HG03558 (cell line): ENCODE measurements around the gene RRAGC.
A peak's percentile ranks its signal among the peaks of the same experiment; 100 is the strongest.

ENCODE experiments used
- ATAC-seq: cut with Tn5 transposase; IDR thresholded peaks from one replicate; pipeline ENCODE4 v1.9.1; 2021; ENCODE audit warnings: moderate number of reproducible peaks; ENCODE audit not compliant: unreplicated experiment; ENCODE audit errors: extremely low read depth

Gene RRAGC, protein sequence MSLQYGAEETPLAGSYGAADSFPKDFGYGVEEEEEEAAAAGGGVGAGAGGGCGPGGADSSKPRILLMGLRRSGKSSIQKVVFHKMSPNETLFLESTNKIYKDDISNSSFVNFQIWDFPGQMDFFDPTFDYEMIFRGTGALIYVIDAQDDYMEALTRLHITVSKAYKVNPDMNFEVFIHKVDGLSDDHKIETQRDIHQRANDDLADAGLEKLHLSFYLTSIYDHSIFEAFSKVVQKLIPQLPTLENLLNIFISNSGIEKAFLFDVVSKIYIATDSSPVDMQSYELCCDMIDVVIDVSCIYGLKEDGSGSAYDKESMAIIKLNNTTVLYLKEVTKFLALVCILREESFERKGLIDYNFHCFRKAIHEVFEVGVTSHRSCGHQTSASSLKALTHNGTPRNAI

DNA sequence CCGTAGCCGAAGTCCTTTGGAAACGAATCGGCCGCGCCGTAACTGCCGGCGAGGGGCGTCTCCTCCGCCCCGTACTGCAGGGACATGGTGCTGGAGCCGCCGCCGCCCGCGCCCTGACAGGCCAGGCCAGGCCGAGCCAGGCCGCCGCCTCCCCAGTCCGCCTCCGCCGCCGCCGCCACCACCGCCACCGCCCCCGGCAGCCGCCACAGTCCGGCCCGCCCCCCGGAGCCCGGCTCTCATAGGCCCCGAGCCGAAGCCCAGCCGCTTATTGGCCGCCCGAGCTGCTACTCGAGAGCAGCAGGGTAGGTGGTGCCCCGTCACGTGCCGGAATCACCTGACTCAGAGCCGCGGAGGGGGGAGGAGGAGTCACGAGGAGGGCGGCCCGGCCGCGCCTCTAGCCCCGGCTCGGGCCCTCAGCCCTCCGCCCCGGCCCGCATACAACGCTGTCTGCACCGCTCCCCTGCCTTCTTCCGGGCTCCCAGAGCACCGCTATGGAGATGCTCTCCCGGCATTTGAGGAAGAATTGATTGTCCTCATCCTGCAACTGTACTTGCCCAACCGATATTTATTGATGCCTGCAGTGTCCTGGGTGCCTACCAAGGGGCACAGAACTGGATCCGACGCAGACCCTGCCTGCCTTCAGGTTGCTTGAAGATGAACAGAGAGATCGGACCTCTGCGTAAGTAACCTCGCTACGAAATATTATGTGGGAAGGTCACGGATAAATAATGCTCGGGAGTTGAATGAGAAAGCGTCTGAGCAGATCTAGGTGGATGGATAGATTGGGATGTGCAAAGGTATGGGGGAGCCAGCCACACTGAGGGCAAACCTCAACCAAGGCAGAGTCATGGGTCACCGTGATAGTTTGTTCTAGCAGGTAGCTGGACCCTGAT, at the start of gene RRAGC:
RRAGC (minus strand) TSS at position 212 of the 893 bp plus-strand sequence; CDS start at position 86, 126 bp downstream.
- peak; percentile 71 for ATAC-seq

DNA sequence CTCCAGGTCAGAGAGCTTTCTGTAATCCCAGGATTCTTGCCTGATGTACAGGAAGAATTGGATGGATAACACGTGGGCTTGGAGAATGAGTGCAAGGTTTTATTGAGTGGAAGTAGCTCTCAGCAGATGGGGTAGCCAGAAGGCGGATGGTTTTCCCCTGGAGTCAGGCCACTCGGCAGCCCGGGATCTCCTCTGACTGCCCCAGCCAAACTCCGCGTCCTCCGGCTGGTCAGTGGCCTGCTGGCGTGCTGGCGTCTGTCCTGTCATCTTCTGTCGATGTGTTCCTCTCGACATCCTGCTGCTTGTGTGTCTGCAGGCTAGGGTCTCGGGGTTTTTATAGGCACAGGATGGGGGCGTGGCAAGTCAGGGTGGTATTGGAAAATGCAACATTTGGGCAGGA, 49.2 kb upstream of the RRAGC start:
- no peak for ATAC-seq

DNA sequence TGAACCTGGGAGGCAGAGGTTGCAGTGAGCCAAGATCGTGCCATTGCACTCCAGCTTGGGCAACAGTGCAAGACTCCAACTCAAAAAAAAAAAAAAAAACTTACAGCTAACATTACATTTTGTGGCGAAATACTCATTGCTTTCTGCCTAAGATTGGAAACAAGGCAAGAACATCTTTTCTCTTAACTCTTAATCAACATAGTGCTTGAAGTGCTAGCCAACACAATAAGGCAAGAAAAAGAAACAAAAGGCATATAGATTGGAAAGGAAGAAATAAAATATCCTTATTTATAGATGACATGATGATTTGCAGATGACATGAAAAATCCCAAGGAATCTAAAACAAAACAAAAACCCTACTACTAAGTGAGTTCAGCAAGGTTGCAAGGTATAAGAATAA, 46.4 kb upstream of the RRAGC start:
- no peak for ATAC-seq

DNA sequence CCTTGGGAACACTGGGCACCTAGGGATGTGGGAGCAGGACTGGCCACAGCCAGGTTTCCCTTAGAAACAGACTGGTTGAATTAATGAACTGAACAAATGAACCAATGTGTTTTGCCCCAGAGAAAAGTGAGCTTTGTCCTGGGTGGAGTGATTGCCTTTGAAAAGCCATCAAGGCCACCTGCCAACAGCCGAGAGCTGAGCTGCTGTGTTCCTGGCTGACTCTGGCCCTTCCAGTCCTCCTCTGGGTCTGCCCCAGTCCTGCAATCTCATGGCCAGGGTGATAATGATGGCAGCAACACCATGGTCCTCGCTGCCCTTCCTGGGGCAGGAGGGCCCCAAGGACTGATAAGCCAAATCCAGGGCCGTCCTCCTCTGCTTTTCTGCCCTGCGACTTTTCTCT, 40.0 kb upstream of the RRAGC start:
- no peak for ATAC-seq

DNA sequence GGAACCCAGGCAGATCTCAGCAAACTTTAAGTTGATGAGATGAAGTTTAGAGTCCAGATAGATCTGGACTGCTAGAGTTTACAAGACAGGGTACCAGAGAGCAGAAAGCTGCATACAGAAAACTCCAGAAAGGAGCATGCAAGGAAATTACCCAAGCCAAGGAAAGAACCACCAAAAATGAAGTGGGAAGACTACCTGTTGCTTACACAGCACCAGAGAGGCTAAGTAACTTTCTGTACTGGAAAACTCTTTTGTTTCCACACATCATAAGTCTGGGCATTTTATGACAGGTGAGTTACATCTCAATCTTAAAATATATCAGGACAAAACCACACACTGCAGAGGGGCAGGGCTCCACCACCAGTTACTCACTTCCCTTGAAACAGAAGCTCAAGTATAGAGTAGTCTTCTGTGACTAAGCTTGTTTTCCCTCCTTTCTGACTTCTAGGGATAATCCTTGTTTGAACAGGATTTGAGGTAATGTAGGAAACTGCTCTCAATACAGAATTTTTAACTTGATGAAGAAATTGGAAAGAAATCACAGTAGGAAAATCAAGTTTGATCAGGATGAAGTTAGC, 39.2 kb upstream of the RRAGC start:
- no peak for ATAC-seq

DNA sequence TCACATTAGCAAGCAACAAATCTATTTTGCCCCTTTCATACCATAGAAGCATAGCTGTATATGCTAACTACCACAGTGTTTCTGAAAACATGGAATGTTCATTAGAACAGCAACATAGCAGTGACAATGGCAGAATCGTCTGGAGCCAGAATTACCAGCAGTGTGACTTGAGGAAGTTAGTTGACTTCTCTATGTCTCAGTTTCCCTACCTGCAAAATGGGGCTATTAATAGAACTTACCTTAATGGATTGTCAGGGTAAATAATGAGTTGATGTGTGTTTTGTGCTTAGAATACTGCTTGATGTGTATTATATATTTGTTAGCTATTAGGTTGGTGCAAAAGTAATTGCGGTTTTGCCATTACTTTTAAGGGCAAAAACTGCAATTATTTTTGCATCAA, 36.6 kb upstream of the RRAGC start:
- ATAC-seq, result no peak

DNA sequence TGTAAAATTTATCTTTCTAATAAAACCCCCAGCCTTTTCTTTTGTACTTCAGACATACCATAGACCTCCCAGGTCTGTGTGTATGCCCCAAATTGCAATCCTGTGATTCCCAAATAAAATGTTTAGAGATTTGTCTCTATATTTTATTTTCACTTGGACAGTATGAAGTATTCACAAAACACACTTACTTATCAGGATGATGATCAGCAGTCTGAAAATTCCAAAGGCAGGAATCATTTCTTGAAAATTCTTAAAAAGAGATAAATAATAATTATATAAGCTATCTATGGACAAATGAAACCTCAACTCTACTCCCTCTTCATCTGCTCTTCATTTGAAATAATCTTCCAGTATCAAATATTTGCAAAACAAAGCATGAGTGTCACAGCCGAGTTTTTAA, 33.4 kb upstream of the RRAGC start:
- ATAC-seq, result no peak

DNA sequence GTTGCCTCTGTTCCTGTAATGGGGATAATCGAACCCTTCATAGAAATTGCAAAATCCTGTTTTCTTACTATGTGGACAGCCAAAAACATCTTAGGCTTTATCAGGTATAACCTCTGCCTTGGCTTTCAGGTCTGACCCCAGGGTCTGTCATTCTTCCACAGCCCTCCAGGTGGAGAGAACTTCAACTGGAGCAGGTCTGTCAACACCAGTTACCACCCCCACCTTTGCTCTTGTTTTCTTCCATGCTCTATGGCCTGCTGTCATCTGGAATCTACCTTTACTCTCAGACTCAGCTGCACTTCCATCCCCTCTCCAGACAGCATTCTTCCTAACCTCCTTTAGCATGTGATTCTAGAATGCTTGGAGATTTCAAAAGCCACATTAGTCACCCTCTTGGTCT, 32.2 kb upstream of the RRAGC start:
- no peak for ATAC-seq

DNA sequence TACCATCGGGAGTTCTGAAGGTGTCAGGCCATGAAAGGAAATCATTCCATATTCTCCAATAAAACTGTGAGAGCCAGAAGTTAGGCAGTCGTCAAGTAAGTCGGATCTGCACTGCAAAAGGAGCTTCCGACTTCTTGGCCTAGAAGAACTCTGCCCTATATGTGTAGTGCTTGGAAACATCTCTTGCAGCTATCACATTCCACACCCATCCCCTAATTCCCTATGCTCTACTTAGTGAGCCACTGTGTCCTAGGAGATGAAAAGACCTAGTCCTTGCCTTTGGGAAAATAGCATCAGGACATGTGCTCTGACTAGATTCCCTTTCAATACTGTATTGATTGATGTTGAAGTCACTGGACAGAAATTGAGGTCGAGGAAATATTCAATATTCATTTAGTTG, 30.0 kb upstream of the RRAGC start:
- no peak for ATAC-seq

DNA sequence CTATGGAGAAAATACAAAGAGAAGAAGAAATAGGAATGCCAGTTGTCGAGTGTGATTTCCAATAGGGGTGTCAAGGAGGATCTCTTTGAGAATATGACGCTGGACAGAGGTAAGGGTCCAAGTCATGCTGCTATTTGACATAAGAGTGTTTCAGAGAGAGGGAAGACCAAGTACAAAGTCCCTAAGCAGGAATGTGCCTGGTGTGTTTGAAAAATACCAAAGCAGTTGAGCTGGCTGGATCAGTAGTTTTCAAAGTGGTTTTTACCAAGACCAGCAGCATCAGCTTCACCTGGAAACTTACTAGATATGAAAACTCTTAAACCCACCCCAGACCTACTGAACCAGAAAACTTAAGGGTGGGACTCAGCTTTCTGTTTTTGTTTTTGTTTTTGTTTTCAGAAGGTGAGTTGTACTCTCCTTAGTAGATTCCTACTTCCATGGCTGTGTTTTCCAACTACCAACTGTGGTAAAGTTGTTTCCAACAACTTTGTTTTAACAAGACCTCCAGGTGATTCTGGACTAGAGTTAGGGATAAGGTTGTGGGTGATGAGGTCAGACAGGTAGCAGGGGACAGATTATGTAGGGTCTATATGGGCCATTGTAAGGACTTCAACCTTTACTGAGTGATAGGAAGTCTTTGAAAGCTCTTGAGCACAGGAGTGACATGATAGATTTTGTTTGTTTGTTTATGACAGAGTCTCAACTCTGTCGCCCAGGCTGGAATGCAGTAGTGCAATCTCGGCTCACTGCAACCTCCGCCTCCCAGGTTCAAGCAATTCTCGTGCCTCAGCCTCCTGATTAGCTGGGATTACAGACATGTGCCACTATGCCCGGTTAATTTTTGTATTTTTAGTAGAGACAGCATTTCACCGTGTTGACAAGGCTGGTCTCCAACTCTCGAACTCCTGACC, 29.1 kb upstream of the RRAGC start:
- ATAC-seq, result no peak

DNA sequence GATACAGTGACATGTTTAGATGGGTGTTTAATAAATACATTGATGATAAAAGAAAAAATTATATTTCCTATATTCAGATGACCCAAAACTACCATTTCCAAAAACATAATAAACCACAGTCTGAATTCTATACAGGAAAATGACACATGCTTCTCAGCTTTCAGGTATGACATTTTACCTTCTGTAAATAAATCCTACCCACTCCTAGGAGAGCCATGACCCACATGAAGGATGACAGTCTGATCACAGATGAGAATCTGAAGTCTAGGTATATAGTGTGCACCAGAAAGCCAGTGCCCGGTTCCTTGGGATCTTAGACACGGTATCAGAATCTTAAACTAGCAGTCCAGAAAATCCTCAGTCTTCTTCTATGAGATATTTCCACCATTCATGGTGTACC, 25.5 kb upstream of the RRAGC start:
- no peak for ATAC-seq

DNA sequence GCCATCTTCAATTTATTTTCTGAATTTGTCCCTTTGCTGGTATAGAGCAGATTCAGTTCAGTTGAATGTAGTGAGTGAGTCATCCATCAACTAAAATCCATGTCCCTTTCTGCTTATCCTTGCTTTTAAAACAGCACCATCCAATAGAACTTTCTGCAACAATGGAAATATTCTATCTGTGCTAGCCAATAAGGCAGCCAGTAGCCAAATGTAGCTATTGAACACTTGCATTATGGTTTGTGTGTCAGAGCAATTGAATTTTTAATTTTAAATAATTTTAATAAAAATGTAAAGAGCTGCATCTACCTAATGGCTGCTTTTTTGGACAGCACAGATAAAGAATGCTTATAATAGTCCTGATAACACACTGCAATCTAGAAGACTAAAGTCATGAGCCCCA, 21.9 kb upstream of the RRAGC start, which contains the start of gene GJA9:
GJA9 (minus strand) TSS at position 101 of the 400 bp plus-strand sequence. CDS start 5,489 bp downstream, outside the sequence.
- no peak for ATAC-seq

DNA sequence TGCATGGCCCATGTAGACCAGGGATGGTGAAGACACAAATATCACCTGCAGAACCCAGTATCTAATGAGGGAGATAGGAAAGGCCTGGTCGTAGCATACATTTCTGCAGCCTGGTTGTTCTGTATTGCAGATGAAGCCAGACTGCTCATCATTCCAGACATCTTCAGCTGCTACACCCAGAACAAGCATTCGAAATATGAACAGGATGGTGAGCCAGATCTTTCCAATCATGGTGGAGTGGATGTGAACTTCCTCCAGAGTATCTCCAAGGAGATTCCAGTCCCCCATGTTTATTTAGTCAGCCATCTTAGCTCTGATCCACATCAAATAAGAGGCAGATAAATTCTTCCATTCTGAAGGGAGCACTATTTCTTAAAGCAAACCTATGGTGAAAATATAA, 16.2 kb upstream of the RRAGC start:
- no peak for ATAC-seq

DNA sequence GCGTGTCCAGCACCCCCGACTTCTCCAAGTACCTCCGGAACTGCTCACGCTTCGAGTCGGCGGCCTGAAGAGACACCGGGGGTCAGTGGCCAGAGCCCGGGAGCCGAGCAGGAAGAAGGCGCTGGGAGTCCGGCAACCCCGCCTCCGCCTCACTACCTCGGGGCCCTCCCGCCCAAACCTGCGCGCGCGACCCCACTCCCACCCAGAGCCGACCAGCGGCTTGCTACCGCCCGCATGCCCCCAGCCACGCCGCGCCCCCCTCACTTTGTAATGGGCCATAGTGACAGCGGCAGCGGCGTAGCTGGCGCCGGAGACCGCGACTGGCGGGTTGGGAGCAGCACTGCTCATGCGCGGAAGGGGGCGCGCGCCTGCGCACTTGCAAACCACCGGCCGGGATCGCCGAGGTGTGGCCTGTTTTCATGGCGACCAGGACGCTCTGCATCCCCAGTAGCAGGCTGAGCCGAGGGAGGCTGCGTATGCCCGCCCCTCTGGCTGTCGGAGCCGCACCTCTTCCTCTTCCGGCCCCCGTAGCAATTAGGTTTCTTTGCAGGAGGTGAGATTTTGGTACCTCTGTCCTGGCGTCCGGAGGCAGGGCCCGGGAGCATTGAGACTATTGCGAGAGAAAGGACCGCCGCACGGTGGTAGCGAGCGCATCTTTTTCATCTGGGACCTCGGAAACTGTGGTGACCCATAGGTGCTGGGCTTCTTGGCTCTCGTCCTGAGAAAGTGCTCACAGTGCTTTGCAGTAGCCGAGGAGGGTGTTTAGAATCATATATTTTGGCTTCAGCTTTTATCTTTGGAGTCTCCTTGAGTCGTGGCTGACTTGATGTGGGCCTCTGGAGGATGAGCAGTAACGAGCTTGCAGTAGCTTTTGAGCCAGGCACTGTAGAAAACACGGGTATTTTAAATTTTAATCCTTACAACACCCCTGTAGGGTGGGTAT, 13.7 kb upstream of the RRAGC start, which contains the start of gene MYCBP:
MYCBP (minus strand) TSS at position 322 of the 943 bp plus-strand sequence; CDS start at position 279, 43 bp downstream.
- ATAC-seq, result peak; percentile 93

DNA sequence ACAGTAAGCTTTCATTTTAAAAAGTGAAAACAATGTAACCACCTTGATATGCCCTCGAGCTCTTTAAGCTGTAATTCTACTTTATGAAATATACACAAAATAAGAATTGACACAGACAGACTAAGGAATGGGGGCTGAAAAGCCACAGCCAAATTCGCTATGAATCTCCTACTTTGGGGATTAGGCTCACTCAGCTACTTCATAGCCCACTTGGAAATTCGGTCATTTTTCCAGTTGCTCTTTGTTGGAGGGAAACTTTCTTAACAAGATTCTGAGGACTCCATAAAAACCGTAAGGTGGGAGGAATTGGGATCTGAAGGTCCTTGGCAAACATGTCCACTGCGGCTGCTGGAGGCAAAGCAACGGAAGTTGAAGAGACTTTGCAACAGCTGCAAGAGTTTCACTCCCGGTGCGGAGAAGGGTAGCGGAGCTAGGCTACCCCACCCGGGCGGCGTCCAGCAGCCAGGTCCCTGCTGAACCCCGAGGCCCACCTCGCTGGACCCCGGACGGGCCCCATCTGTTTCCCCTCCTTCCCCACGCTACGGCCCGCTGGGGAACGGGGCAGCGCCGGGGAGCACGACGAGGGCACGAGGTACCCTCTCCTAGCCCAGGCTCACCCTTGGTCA, 12.9 kb upstream of the RRAGC start:
- ATAC-seq, result no peak

DNA sequence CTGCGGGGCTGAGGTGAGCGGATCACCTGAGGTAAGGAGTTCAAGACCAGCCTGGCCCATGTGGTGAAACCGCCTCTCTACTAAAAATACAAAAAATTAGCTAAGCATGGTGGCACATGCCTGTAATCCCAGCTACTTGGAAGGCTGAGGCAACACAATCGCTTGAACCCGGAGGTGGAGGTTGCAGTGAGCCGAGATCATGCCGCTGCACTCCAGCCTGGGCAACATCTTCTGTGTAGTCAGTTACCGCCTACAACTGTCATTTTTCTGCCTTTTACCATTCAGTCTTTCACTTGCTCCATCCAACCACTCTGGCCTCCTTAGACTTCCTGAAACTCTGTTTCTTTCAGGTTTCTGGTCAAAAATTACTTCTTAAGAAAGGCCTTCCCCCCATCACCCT, 11.4 kb upstream of the RRAGC start:
- no peak for ATAC-seq

DNA sequence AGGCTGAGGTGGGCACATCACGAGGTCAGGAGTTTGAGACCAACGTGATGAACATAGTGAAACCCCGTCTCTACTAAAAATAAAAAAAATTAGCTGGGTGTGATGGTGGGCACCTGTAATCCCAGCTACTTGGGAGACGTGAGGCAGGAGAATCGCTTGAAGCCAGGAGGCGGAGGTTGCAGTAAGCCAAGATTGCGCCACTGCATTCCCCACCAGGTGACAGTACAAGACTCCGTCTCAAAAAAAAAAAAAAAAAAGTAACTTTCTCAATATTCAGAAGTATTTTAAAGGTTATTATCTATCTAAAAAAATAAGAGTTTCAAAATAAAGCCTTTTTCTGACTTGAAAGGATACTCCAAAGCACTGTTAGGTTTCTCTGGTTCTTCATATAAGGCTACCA, 7.6 kb upstream of the RRAGC start:
- ATAC-seq, result no peak

DNA sequence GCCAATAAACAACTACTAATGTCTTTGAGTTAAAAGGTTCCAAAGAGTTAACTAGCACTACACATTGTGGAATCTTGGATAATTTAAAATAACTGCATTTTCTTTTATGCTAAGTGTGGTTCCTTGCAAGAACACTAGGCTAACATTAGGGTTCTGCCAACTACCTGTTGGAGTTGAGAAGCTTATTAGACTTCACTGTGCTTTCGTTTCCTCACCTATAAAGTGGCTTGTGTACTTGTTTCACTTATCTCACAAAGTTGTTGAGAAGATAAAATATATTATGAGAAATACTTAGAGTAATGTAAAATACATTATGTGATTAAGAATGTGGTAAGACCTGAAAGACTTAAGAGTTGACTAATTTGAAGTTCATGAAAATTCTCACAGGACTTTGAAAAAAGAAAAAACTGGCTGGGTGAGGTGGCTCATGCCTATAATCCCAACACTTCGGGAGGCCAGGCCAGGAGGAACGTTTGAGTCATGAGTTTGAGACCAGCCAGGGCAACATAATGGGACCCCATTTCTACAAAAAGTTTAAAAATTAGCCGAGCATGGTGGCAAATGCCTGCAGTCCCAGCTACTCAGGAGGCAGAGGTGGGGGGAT, 5.6 kb upstream of the RRAGC start:
- ATAC-seq, result no peak
